ENCODE measurements around the gene PLEKHM3.

GRCh38 chr2:207812058-207812725 lies 213.1 kb downstream of the PLEKHM3 start:
- no peak for TF ChIP-seq CTCF (conservative IDR thresholded peaks at IDR 0.05 in 1 of 2, IDR thresholded peaks at IDR 0.05 in 1 of 2; ENCODE audit: low read depth in 1 of 2, low read length in 2 of 2)
- no peak for TF ChIP-seq EZH2 (IDR thresholded peaks at IDR 0.05; ENCODE audit: low read length, missing control alignments)

Measured in fibroblast of lung (primary cell).